HCT116 (cell line): ENCODE results near the gene COG5. TPM values are rescaled to one million over a fixed set of nuclear protein-coding genes. Genes with fewer than 3 reads are reported as not detected.

ENCODE experiments used
- ATAC-seq: fragments of 200-7000 bp; cut with Tn5 transposase; 2 replicates; pipeline ENCODE4 v1.9.1; 2020; ENCODE audit warnings: mild to moderate bottlenecking, moderate library complexity
- BruUV-seq: library from RNA; stranded (reverse); fragments of 400-500 nt; replicated peaks from 2 replicates; lab custom pipeline; 2021; lab: Mats Ljungman, UMichigan
- CTCF ChIA-PET: fragments of 300-600 bp; sonication (Branson Sonifier 250); formaldehyde crosslinking; loops from one replicate; lab custom pipeline; 2021; ENCODE audit warnings: antibody characterized with exemption; lab: Charles Lee
- POLR2A ChIA-PET: fragments of 300-600, 350-600 bp; sonication (Branson Sonifier 250); formaldehyde crosslinking; loops from one replicate; lab custom pipeline; 2021; ENCODE audit warnings: antibody characterized with exemption; lab: Charles Lee
- RAD21 ChIA-PET, 2 experiments: fragments of 300-600 bp; sonication (Branson Sonifier 250); formaldehyde crosslinking; loops; one replicate each; lab custom pipeline; 2023; ENCODE audit warnings: low total read pairs in 2 of 2; ENCODE audit not compliant: uncharacterized antibody in 2 of 2, unreplicated experiment in 2 of 2, low non-redundant PET in 1 of 2; lab: Charles Lee
- DNase-seq: peaks from one replicate; pipeline ENCODE4 v3.0.0-alpha.2; 2010; ENCODE audit warnings: low read depth, low spot score
- H2AFZ ChIP-seq: fragments of 200-600 bp; shearing (Covaris generic), sonication (generic); 2 replicates; pipeline ENCODE4 v1.6.1; 2017; ENCODE audit warnings: low read depth, mixed run types, mixed read lengths, antibody characterized with exemption, low read length; ENCODE audit not compliant: poor library complexity, severe bottlenecking
- H3K27ac ChIP-seq: 2 replicates; pipeline ENCODE4 v1.5.1; 2012; ENCODE audit warnings: low read depth, low read length
- H3K27me3 ChIP-seq: fragments of 200-600 bp; sonication (generic); 2 replicates; pipeline ENCODE4 v1.6.1; 2016; ENCODE audit warnings: mixed run types, low read length, mixed read lengths; ENCODE audit not compliant: insufficient read depth
- H3K36me3 ChIP-seq, 2 experiments: fragments of 200-500 bp in 1 of 2; fragments of 200-600 bp in 1 of 2; sonication (Bioruptor generic) in 1 of 2; sonication (generic) in 1 of 2; 2 replicates each; pipeline versions ENCODE4 v1.5.1 to v1.6.1; 2014 to 2016; ENCODE audit warnings: low read length in 2 of 2, inconsistent platforms in 1 of 2, mixed read lengths in 1 of 2, mixed run types in 1 of 2; ENCODE audit not compliant: insufficient read depth in 2 of 2, control insufficient read depth in 1 of 2
- H3K4me1 ChIP-seq, 2 experiments: fragments of 200-600 bp in 1 of 2; sonication (generic) in 1 of 2; 2 replicates each; pipeline versions ENCODE4 v1.5.1 to v1.6.1; 2012 to 2017; ENCODE audit warnings: low read length in 2 of 2, inconsistent platforms in 1 of 2, mild to moderate bottlenecking in 1 of 2, mixed read lengths in 1 of 2, mixed run types in 1 of 2, moderate library complexity in 1 of 2; ENCODE audit not compliant: insufficient read depth in 2 of 2, control insufficient read depth in 1 of 2
- H3K4me2 ChIP-seq: fragments of 200-600 bp; sonication (generic); 2 replicates; pipeline ENCODE4 v1.6.1; 2017; ENCODE audit warnings: mixed run types, low read length, mixed read lengths
- H3K4me3 ChIP-seq, 2 experiments: fragments of 200-600 bp in 1 of 2; sonication (generic) in 1 of 2; replicated peaks in 1 of 2; 2 replicates each; pipeline ENCODE4 v1.5.1; 2011 to 2016; ENCODE audit warnings: low read length in 2 of 2, control low read depth in 1 of 2, low read depth in 1 of 2, mild to moderate bottlenecking in 1 of 2, mixed read lengths in 1 of 2, mixed run types in 1 of 2
- H3K79me2 ChIP-seq: fragments of 200-600 bp; sonication (generic); 2 replicates; pipeline ENCODE4 v1.6.1; 2017; ENCODE audit warnings: mild to moderate bottlenecking, mixed run types, low read length, moderate library complexity, mixed read lengths; ENCODE audit not compliant: insufficient read depth
- H3K9ac ChIP-seq: fragments of 200-600 bp; sonication (generic); 2 replicates; pipeline ENCODE4 v1.6.1; 2016; ENCODE audit warnings: low read length, mixed read lengths
- H3K9me2 ChIP-seq: fragments of 200-600 bp; sonication (generic), shearing (Covaris generic); 2 replicates; pipeline ENCODE4 v1.6.1; 2017; ENCODE audit warnings: mixed run types, mild to moderate bottlenecking, moderate library complexity; ENCODE audit not compliant: insufficient read depth
- H3K9me3 ChIP-seq, 2 experiments: fragments of 200-500 bp in 1 of 2; fragments of 200-600 bp in 1 of 2; sonication (Bioruptor generic) in 1 of 2; sonication (generic) in 1 of 2; 2 replicates each; pipeline ENCODE4 v1.6.1; 2014 to 2017; ENCODE audit warnings: low read length in 2 of 2, mixed read lengths in 2 of 2, inconsistent platforms in 1 of 2, low read depth in 1 of 2, mild to moderate bottlenecking in 1 of 2, mixed run types in 1 of 2, moderate library complexity in 1 of 2; ENCODE audit not compliant: control insufficient read depth in 1 of 2, insufficient read depth in 1 of 2
- H4K20me1 ChIP-seq: fragments of 200-600 bp; sonication (generic), shearing (Covaris generic); 2 replicates; pipeline ENCODE4 v1.6.1; 2017; ENCODE audit warnings: mixed run types, mild to moderate bottlenecking, moderate library complexity; ENCODE audit not compliant: insufficient read depth
- CBX3 ChIP-seq: IDR thresholded peaks from 2 replicates; pipeline ENCODE4 v1.6.1; 2012; ENCODE audit warnings: low read depth
- ELF1 ChIP-seq: IDR thresholded peaks from 2 replicates; pipeline ENCODE4 v1.6.1; 2012; ENCODE audit warnings: low read depth, borderline replicate concordance
- EZH2 ChIP-seq: fragments of 200-600 bp; sonication (generic); IDR thresholded peaks from 2 replicates; pipeline ENCODE4 v1.6.1; 2017; ENCODE audit warnings: antibody characterized with exemption, mixed run types
- JUND ChIP-seq: IDR thresholded peaks from 2 replicates; pipeline ENCODE4 v1.6.1; 2012
- POLR2A ChIP-seq: IDR thresholded peaks from 2 replicates; pipeline ENCODE4 v1.7.0; 2011; ENCODE audit warnings: borderline replicate concordance; ENCODE audit not compliant: insufficient read depth, insufficient read length; ENCODE audit errors: extremely low read depth
- POLR2AphosphoS5 ChIP-seq: IDR thresholded peaks from 2 replicates; pipeline ENCODE4 v1.6.1; 2011; ENCODE audit warnings: mild to moderate bottlenecking, low read depth, low read length, moderate library complexity
- RAD21 ChIP-seq: IDR thresholded peaks from 2 replicates; pipeline ENCODE4 v1.6.1; 2012; ENCODE audit warnings: low read depth, mild to moderate bottlenecking
- ZFX ChIP-seq: fragments of 450-650 bp; IDR thresholded peaks from 2 replicates; pipeline ENCODE4 v1.6.1; 2017
- intact Hi-C: fragments of 100-400 bp; cut with micrococcal nuclease; formaldehyde crosslinking; loops from 2 replicates; pipeline ENCODE4 v1.10.0; 2022
- total RNA-seq: library from RNA; stranded (reverse); gene quantifications from one replicate; pipeline ENCODE4 v1.2.1, GENCODE V29; 2021; ENCODE audit not compliant: unreplicated experiment
- TF ChIP-seq, protein P1 (sequence below): IDR thresholded peaks from 2 replicates; pipeline ENCODE4 v1.6.1; 2012; ENCODE audit warnings: low read depth
- TF ChIP-seq, protein P2 (sequence below): IDR thresholded peaks from 2 replicates; pipeline ENCODE4 v1.6.1; 2012

Gene COG5
- total RNA-seq, 1 experiment from 2014 or later, result 30.7 TPM

DNA sequence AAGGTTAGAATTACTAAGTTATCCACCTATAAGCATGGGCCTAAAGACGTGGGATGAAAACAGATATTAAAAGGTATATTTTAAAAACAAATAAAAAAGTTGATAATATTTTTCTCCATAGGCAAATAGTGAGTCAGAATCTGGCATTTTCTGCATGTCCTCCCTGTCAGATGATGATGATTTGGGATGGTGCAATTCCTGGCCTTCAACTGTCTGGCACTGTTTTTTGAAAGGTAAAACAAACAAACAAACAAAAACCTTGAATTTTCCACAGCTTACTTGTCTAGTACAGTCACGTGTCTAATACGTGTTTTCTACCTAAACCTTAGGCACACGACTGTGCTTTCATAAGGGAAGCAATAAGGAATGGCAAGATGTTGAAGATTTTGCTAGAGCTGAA, 377.5 kb downstream of the COG5 start:
- no peak for ATAC-seq
- no peak overlapping the region for H3K4me3 ChIP-seq
- DNase-seq, result no peak
- no peak overlapping the region for H3K4me2 ChIP-seq
- TF ChIP-seq CBX3 (no peak), POLR2AphosphoS5 (no peak), ELF1 (no peak), EZH2 (no peak), RAD21 (no peak), POLR2A (no peak), JUND (no peak), ZFX (no peak)
- TF ChIP-seq, protein P1, sequence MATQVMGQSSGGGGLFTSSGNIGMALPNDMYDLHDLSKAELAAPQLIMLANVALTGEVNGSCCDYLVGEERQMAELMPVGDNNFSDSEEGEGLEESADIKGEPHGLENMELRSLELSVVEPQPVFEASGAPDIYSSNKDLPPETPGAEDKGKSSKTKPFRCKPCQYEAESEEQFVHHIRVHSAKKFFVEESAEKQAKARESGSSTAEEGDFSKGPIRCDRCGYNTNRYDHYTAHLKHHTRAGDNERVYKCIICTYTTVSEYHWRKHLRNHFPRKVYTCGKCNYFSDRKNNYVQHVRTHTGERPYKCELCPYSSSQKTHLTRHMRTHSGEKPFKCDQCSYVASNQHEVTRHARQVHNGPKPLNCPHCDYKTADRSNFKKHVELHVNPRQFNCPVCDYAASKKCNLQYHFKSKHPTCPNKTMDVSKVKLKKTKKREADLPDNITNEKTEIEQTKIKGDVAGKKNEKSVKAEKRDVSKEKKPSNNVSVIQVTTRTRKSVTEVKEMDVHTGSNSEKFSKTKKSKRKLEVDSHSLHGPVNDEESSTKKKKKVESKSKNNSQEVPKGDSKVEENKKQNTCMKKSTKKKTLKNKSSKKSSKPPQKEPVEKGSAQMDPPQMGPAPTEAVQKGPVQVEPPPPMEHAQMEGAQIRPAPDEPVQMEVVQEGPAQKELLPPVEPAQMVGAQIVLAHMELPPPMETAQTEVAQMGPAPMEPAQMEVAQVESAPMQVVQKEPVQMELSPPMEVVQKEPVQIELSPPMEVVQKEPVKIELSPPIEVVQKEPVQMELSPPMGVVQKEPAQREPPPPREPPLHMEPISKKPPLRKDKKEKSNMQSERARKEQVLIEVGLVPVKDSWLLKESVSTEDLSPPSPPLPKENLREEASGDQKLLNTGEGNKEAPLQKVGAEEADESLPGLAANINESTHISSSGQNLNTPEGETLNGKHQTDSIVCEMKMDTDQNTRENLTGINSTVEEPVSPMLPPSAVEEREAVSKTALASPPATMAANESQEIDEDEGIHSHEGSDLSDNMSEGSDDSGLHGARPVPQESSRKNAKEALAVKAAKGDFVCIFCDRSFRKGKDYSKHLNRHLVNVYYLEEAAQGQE, result no peak
- TF ChIP-seq, protein P2, sequence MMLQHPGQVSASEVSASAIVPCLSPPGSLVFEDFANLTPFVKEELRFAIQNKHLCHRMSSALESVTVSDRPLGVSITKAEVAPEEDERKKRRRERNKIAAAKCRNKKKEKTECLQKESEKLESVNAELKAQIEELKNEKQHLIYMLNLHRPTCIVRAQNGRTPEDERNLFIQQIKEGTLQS, result no peak
- TF ChIP-seq, all 23 proteins: peak for 0
- no peaks in the 10 kb centered on the region; a peak in 1 of 4 replicates for H3K4me1 ChIP-seq
- no peak overlapping the region for H2AFZ ChIP-seq
- H3K79me2 ChIP-seq, result no peaks in the 10 kb centered on the region
- H3K27me3 ChIP-seq, result no peaks in the 10 kb centered on the region
- no TSS peak for BruUV-seq
- RAD21 ChIA-PET, result interaction anchor here in 1 of 2 experiments (0.7 kb wide), 1 partner anchor 506 kb away, joined by 4 read pairs; no protein-coding TSS in a partner anchor
- H3K9me2 ChIP-seq, result no peaks in the 10 kb centered on the region
- intact Hi-C loops, result no loop called here
- no peak overlapping the region for H3K9ac ChIP-seq
- H3K36me3 ChIP-seq, result peaks cover 0 to 31% of the 10 kb centered on the region in 2 experiments; a peak in 2 of 4 replicates
- H3K9me3 ChIP-seq, result no peaks in the 10 kb centered on the region
- CTCF ChIA-PET, result no interaction called here
- POLR2A ChIA-PET, result no interaction called here
- no peak overlapping the region for H3K27ac ChIP-seq
- no peaks in the 10 kb centered on the region for H4K20me1 ChIP-seq
